Measurements from ENCODE around the gene RYR3. TPM values are rescaled to one million over a fixed set of nuclear protein-coding genes. Genes with fewer than 3 reads are reported as not detected.

The RYR3 gene
- polyA plus RNA-seq, 1 donor = 6.5 TPM

DNA sequence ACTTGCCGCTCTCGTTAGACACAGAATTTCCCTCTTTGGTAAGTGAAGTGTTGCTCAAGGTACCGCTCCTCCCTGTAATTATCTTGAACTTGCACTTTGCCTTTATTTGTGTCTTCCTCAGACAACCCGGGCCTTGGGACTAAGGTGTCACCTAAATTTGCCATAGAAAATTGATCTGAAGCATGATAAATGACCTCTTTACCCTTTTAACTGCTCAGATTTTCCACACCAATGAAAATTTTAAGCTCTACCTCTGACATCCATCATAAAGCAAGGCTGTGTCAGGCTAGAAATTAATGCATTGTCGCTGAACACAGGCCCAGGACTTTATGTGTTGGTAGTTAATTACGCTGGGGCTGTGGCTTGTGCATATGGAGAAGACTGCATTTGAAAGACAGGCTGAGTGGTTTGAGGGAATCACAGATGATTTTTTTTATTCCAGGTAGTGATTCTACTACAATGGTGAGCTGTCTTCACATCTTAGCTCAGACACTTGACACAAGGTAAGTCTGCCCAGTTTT lies 458.0 kb downstream of the RYR3 start:
- Histone ChIP-seq H3K36me3 (ENCODE audit: control insufficient read depth, insufficient read depth, low read length) (no peaks in the 10 kb centered on the region), H3K4me3 (ENCODE audit: low read length) (no peak overlapping the region), H3K9me3 (ENCODE audit: control insufficient read depth, low read depth, low read length) (no peaks in the 10 kb centered on the region), H3K4me1 (ENCODE audit: control insufficient read depth, insufficient read depth, low read length) (no peaks in the 10 kb centered on the region), H3K27ac (ENCODE audit: low read length) (no peak overlapping the region), H3K27me3 (ENCODE audit: control insufficient read depth, insufficient read depth, low read length) (no peaks in the 10 kb centered on the region)
- 62% methylated on average over 2 of the region's 6 CpGs for whole genome bisulfite sequencing (ENCODE audit: insufficient coverage, low lambda C conversion rate)
- no peak for DNase-seq

DNA sequence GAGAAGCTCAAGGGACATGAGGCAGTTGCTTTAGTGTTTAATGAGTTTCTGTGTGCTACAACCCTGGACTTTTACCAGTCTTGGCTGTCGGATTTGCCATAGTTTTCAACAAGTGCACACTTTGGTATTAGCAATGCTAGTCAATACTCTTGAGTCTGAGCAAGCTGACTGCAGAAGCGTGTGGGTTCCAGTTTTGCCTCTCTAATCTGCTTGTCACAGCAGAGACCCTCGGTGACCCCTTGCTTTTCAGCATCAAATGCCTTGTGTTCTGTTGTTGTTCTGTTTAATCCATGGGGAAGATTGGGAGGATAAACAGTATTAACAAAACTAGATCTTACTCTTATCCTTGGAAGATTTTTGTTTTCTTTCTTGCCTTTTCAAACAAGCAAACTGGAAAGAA lies 463.2 kb downstream of the RYR3 start:
- no peaks in the 10 kb centered on the region for H3K36me3 ChIP-seq (ENCODE audit: control insufficient read depth, insufficient read depth, low read length)
- H3K9me3 ChIP-seq (ENCODE audit: control insufficient read depth, low read depth, low read length) = no peaks in the 10 kb centered on the region
- H3K27me3 ChIP-seq (ENCODE audit: control insufficient read depth, insufficient read depth, low read length) = no peaks in the 10 kb centered on the region
- no peak overlapping the region for H3K4me3 ChIP-seq (ENCODE audit: low read length)
- WGBS (ENCODE audit: insufficient coverage, low lambda C conversion rate) = no CpG with 5 or more reads among the region's 3 CpGs
- no peak for DNase-seq
- H3K4me1 ChIP-seq (ENCODE audit: control insufficient read depth, insufficient read depth, low read length) = no peaks in the 10 kb centered on the region
- no peak overlapping the region for H3K27ac ChIP-seq (ENCODE audit: low read length)

DNA sequence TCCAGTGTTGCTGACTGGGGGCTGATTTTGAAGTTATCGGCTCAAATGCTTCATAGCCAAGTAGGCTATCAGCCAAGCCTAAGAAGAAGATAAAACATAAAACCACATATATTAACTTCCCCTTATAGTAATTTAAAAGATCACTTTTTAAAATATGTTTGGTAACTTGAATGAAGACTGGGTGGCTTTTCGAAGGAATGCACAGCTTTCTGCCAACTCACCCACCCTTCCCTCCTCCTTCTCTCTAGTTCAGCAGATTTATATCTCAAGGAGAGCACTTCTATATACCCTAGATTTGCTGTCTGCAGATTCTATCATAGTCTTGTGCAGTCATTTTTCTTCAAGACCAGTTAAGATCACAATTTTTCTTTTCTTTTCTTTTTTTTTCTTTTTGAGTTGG lies 468.1 kb downstream of the RYR3 start:
- no CpG with 5 or more reads among the region's 2 CpGs for WGBS (ENCODE audit: insufficient coverage, low lambda C conversion rate)
- Histone ChIP-seq H3K4me1 (ENCODE audit: control insufficient read depth, insufficient read depth, low read length) (no peaks in the 10 kb centered on the region), H3K9me3 (ENCODE audit: control insufficient read depth, low read depth, low read length) (no peaks in the 10 kb centered on the region), H3K36me3 (ENCODE audit: control insufficient read depth, insufficient read depth, low read length) (no peaks in the 10 kb centered on the region), H3K27me3 (ENCODE audit: control insufficient read depth, insufficient read depth, low read length) (peaks cover 4% of the 10 kb centered on the region), H3K27ac (ENCODE audit: low read length) (no peak overlapping the region), H3K4me3 (ENCODE audit: low read length) (no peak overlapping the region)
- DNase-seq = no peak

DNA sequence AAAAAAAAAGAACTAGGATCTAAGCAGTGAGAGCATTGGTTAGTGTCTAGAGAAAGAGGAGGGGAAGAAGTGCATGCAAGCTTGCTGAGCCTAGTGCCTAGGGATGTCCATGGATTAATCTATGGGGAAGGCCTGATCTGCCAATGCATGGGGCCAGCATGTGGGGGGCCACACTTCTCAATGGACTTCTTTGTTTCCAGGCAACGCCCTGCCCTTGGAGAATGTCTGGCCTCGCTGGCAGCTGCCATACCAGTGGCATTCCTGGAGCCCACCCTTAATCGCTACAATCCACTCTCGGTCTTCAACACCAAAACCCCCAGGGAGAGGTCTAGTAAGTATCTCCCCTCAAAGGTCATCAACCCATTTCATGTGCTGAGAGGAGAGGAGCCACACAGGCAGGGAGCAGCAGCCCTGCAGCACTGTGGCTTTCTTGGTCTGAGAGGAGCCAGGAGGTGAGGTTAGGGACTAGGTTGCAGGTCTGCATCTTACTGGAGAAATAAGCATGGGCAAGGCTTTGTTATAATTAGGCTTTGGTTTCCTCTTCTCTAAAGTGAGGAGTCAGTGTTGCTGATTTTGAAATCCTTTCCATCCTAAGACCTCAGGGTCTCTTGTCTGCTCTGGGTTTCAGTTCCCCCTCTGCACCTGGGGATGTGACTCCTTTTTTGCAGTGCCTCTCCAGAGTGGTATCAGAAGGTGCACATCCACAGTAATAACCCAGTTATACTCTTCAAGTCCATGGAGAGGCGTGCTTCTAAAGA lies 469.4 kb downstream of the RYR3 start:
- no CpG with 5 or more reads among the region's 5 CpGs for WGBS (ENCODE audit: insufficient coverage, low lambda C conversion rate)
- Histone ChIP-seq H3K27ac (ENCODE audit: low read length) (no peak overlapping the region), H3K9me3 (ENCODE audit: control insufficient read depth, low read depth, low read length) (no peaks in the 10 kb centered on the region), H3K36me3 (ENCODE audit: control insufficient read depth, insufficient read depth, low read length) (no peaks in the 10 kb centered on the region), H3K27me3 (ENCODE audit: control insufficient read depth, insufficient read depth, low read length) (peaks cover 6% of the 10 kb centered on the region), H3K4me1 (ENCODE audit: control insufficient read depth, insufficient read depth, low read length) (no peaks in the 10 kb centered on the region), H3K4me3 (ENCODE audit: low read length) (no peak overlapping the region)
- DNase-seq = no peak

DNA sequence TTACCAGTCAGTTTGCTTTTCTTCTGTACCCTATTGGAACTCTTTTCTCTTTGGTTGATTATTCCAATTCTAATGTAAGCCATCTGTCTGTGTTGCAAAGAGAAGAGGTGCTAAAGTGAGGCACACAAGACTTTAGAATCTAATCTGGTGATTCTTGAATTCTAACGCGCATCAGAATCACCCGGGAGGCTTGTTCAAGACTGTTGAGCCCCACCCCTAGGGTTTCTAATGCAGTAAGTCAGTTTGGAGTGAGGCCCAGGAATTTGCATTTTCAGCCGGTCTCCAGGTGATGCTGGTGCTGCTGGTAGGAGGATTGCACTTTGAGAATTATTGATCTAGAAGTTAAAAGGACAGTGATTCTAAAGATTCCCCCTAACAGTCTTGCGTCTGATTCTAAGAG lies 472.2 kb downstream of the RYR3 start:
- H3K27me3 ChIP-seq (ENCODE audit: control insufficient read depth, insufficient read depth, low read length) = peaks cover 6% of the 10 kb centered on the region
- DNase-seq = no peak
- H3K4me1 ChIP-seq (ENCODE audit: control insufficient read depth, insufficient read depth, low read length) = no peaks in the 10 kb centered on the region
- H3K9me3 ChIP-seq (ENCODE audit: control insufficient read depth, low read depth, low read length) = no peaks in the 10 kb centered on the region
- no peak overlapping the region for H3K27ac ChIP-seq (ENCODE audit: low read length)
- H3K36me3 ChIP-seq (ENCODE audit: control insufficient read depth, insufficient read depth, low read length) = no peaks in the 10 kb centered on the region
- WGBS (ENCODE audit: insufficient coverage, low lambda C conversion rate) = no CpG with 5 or more reads among the region's 5 CpGs
- no peak overlapping the region for H3K4me3 ChIP-seq (ENCODE audit: low read length)

DNA sequence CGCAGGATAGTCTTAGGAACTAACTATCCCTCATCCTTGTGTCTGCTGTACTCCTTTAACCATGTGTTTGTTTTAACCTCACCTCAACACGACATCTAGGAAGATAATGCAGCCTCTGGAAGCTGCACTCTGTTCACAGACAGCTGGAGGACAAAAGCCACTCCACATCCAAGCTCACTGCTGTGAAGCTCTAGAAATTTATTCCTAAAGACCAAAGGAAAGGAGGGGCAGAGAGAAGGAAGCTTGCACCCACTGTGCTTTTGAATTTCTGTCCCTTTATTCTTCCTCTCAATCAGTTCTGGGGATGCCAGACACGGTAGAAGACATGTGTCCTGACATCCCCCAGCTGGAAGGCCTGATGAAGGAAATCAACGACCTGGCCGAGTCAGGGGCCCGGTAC lies 474.6 kb downstream of the RYR3 start:
- Histone ChIP-seq H3K27me3 (ENCODE audit: control insufficient read depth, insufficient read depth, low read length) (peaks cover 6% of the 10 kb centered on the region), H3K4me3 (ENCODE audit: low read length) (no peak overlapping the region), H3K9me3 (ENCODE audit: control insufficient read depth, low read depth, low read length) (no peaks in the 10 kb centered on the region), H3K36me3 (ENCODE audit: control insufficient read depth, insufficient read depth, low read length) (no peaks in the 10 kb centered on the region), H3K4me1 (ENCODE audit: control insufficient read depth, insufficient read depth, low read length) (no peaks in the 10 kb centered on the region), H3K27ac (ENCODE audit: low read length) (no peak overlapping the region)
- DNase-seq = no peak
- WGBS (ENCODE audit: insufficient coverage, low lambda C conversion rate) = no CpG with 5 or more reads among the region's 6 CpGs

DNA sequence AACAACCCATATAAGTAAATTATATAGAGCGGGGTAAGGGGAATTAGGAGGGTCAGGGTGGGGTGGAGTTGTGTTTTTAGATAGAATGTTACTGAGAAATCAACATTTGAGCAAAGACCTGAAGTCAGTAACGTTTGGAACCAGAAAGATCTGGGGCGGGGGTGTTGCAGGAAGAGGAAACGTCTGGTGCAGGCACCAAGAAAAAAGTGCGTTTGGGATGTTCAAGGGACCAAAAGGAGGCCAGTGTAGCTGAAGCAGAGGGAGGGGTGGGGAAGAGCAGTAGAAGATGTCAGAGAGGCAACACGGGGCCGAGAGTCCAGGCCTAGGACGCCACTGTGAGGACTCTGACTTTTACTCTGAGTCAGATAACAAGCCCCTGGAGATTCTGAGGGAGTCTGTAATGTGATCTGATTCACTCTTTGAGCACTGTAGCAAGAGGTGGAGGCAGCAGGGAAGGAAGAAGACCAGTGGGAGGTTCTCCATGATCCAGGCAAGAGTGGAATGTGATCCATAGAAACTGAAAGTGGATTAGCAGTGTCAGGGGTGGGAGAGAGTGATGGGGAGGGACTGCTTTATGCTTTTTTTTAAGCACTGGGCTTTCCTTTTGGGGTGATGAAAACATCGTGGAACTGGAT lies 478.3 kb downstream of the RYR3 start:
- Histone ChIP-seq H3K9me3 (ENCODE audit: control insufficient read depth, low read depth, low read length) (no peaks in the 10 kb centered on the region), H3K4me1 (ENCODE audit: control insufficient read depth, insufficient read depth, low read length) (no peaks in the 10 kb centered on the region), H3K27ac (ENCODE audit: low read length) (no peak overlapping the region), H3K27me3 (ENCODE audit: control insufficient read depth, insufficient read depth, low read length) (peaks cover under 1% of the 10 kb centered on the region), H3K4me3 (ENCODE audit: low read length) (no peak overlapping the region), H3K36me3 (ENCODE audit: control insufficient read depth, insufficient read depth, low read length) (no peaks in the 10 kb centered on the region)
- DNase-seq = no peak
- WGBS (ENCODE audit: insufficient coverage, low lambda C conversion rate) = 76% methylated on average over 3 of the region's 9 CpGs

DNA sequence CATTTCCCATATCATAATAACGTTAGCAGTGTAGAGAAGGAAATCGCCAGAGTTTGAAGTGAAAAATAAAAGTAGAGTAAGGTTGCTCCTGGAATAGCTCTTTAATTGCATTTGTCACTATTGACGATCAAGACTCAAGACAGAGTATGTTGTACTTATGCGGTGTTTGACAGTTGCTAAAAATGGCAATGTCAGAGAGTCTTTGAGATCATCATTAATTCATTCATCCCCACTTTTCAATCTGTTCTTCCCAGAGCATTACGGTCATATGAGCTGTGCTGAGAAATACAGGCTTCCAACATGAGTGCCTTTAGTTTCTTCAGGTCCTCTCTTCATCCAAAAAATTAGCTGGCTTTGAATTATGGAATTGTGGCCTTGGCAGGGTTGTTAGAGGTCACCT lies 483.7 kb downstream of the RYR3 start:
- Histone ChIP-seq H3K27me3 (ENCODE audit: control insufficient read depth, insufficient read depth, low read length) (no peaks in the 10 kb centered on the region), H3K4me1 (ENCODE audit: control insufficient read depth, insufficient read depth, low read length) (no peaks in the 10 kb centered on the region), H3K27ac (ENCODE audit: low read length) (no peak overlapping the region), H3K9me3 (ENCODE audit: control insufficient read depth, low read depth, low read length) (no peaks in the 10 kb centered on the region), H3K4me3 (ENCODE audit: low read length) (no peak overlapping the region), H3K36me3 (ENCODE audit: control insufficient read depth, insufficient read depth, low read length) (no peaks in the 10 kb centered on the region)
- WGBS (ENCODE audit: insufficient coverage, low lambda C conversion rate) = 92% methylated on average over 2 of the region's 5 CpGs
- no peak for DNase-seq

DNA sequence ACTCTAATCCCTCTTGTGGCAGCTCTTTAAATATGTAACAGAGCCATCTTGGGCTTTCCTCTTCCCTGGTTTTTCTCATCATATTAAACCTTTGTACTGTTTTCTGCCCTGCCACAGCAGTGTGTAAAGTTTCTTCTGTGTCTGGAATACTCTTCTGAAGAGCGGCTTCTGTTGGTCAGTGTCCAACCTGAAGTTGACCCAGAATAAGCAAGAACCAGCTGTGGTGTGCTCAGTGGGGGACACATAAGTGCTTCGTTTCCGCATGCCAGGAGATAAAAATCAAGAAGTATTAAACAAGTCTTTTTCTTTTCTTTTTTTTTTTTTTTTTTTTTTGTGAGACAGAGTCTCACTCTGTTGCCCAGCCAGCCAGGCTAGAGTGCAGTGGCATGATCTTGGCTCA lies 484.3 kb downstream of the RYR3 start:
- Histone ChIP-seq H3K27ac (ENCODE audit: low read length) (no peak overlapping the region), H3K4me1 (ENCODE audit: control insufficient read depth, insufficient read depth, low read length) (no peaks in the 10 kb centered on the region), H3K27me3 (ENCODE audit: control insufficient read depth, insufficient read depth, low read length) (no peaks in the 10 kb centered on the region), H3K4me3 (ENCODE audit: low read length) (no peak overlapping the region), H3K36me3 (ENCODE audit: control insufficient read depth, insufficient read depth, low read length) (no peaks in the 10 kb centered on the region), H3K9me3 (ENCODE audit: control insufficient read depth, low read depth, low read length) (no peaks in the 10 kb centered on the region)
- DNase-seq = no peak
- WGBS (ENCODE audit: insufficient coverage, low lambda C conversion rate) = 100% methylated on average over 1 of the region's 3 CpGs

DNA sequence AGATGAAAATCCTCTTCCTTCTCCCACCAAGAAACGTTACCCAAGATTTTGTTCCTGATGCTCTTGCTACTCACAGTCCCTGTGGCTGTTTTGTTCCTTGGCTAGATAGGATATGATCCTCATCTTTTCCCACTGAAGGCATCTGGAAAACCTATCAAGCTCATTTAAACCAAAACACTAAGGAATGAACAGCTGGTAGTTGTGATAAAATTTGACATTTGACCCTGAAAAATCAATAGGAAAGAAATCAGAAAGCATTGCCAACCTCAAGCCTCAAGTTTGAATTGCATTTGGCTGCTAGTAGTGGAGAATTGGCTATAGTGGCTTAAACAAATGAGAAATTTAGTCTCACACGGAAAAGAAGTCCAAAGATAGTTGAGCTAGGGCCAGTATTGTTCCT lies 486.9 kb downstream of the RYR3 start:
- WGBS (ENCODE audit: insufficient coverage, low lambda C conversion rate) = no CpG with 5 or more reads among the region's 2 CpGs

DNA sequence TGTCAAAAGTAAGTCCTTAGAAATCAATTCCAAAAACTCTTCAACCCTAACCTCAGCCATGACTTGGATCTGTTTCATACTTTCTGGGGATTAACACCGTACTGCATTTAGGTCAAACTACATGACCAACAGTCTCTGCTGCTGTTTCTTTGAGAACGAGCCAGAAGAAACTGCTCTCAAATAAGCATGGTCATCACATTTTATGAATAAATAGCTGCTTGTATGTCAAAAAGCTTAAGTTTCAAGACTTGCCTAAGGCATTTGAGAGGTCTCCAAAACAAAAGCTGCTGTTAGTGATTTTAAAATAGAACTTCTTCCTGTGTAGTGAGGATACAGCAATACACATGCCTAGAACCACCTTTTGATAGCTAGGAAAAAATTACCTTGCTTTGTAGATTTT lies 491.2 kb downstream of the RYR3 start:
- Histone ChIP-seq H3K9me3 (ENCODE audit: control insufficient read depth, low read depth, low read length) (no peaks in the 10 kb centered on the region), H3K36me3 (ENCODE audit: control insufficient read depth, insufficient read depth, low read length) (no peaks in the 10 kb centered on the region), H3K4me1 (ENCODE audit: control insufficient read depth, insufficient read depth, low read length) (no peaks in the 10 kb centered on the region), H3K4me3 (ENCODE audit: low read length) (no peak overlapping the region), H3K27ac (ENCODE audit: low read length) (no peak overlapping the region), H3K27me3 (ENCODE audit: control insufficient read depth, insufficient read depth, low read length) (no peaks in the 10 kb centered on the region)
- no CpG with 5 or more reads among the region's 2 CpGs for WGBS (ENCODE audit: insufficient coverage, low lambda C conversion rate)
- DNase-seq = no peak

More for the DNA sequence above, 486.9 kb downstream of the RYR3 start:
- DNase-seq = no peak
- Histone ChIP-seq H3K4me1 (ENCODE audit: control insufficient read depth, insufficient read depth, low read length) (no peaks in the 10 kb centered on the region), H3K36me3 (ENCODE audit: control insufficient read depth, insufficient read depth, low read length) (no peaks in the 10 kb centered on the region), H3K27me3 (ENCODE audit: control insufficient read depth, insufficient read depth, low read length) (no peaks in the 10 kb centered on the region), H3K9me3 (ENCODE audit: control insufficient read depth, low read depth, low read length) (no peaks in the 10 kb centered on the region), H3K27ac (ENCODE audit: low read length) (no peak overlapping the region), H3K4me3 (ENCODE audit: low read length) (no peak overlapping the region)

Data from large intestine (tissue), 3 donors.